ENCODE data around the gene SPIB. TPM values are rescaled to one million over a fixed set of nuclear protein-coding genes. Genes with fewer than 3 reads are reported as not detected.
A peak's percentile ranks its signal among the peaks of the same experiment; 100 is the strongest.

The SPIB gene
- total RNA-seq, 1 donor, result 2.4 TPM

DNA sequence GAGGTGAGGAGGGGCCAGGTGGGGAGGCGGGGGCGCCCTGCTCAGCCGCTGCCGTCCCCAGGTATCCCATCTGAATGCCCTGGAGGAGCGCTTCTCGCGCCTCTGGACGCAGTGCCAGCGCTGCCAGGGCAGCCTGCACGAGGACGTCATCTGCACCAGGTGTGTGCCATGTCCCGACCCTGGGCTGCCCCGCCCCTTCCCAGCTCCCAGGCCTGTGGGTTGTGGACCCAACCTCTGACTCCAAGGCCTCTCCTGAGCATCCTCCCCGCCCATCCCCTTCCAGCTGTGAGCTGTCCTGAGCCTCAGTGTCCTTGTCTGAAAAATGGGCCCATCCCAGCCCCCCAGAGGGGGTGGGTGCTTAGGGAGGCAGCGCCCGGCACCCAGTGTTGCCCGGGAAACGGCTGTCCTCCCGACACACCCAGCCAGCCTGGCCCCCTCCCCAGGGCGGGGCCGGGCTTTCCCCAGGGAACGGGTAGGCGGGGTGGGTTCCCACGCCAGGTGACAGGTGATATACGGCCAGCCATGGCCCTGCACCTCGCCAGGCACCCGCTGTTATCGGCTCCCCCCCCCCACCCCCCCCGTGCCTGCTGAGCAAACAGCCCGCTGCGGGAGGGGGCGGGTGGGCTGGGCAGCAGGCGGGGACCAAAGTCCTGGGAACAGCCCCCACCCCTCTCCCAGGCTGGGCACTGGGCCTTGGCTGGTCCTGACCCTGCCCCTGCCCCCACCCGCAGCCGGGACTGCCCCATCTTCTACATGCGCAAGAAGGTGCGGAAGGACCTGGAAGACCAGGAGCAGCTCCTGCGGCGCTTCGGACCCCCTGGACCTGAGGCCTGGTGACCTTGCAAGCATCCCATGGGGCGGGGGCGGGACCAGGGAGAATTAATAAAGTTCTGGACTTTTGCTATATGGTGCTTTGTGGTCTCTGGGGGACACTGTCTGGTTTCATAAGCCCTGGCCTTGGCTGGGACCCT is 1.3 kb upstream of the SPIB start:
- DNase-seq (ENCODE audit: low read depth in 2 of 3, low spot score in 2 of 3), result no peak

DNA sequence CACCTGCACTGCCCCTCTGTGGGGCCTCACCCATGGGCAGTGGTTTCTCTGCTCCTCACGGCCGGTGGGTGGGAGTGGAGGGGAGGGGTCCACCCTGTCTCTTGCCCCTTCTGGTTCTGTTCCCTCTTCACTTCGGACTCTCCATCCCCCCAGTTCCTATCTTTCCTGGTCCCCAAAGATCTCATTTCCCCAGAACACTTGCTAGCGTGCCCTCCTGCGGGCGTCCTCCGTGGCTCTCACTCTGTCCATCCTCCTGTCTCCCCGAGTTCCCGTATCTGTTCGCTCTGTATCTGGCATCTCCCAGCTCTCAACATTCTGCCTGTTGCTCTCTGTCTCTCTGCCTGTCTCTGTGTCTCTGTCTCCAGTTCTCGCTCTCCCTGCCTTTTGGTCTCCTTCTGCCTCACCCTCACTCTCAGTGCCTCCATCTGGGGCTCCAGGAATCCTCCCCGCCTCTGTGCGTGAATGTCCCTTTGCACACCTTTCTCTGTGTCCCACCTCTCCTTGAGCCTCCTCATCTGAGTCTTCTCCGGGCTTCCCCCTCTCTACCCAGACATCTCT is 363 bp downstream of the SPIB start:
- DNase-seq (ENCODE audit: low read depth in 2 of 3, low spot score in 2 of 3), result no peak

DNA sequence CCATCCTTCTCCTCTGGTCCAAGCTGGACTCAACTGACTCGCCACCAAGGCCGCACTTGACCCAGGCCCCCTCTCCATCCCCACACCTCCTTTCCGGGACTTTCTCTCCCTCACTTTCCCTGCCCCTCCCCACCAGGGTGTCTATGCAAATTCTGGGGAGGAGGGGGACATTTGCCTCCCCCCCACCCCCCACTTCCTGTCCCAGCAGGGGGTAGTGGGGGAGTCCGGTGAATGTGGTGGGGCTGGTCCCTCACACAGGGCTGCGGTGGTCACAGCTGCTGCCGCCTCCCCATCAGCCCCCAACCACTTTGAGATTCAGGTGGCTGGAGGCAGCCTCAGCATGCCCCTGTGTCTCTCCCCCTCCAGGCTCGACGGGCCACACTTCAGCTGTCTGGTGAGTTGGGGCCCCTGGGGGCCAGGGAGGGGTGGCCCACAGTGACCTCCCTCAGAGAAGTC is 870 bp downstream of the SPIB start:
- DNase-seq (ENCODE audit: low read depth in 2 of 3, low spot score in 2 of 3), result no peak

DNA sequence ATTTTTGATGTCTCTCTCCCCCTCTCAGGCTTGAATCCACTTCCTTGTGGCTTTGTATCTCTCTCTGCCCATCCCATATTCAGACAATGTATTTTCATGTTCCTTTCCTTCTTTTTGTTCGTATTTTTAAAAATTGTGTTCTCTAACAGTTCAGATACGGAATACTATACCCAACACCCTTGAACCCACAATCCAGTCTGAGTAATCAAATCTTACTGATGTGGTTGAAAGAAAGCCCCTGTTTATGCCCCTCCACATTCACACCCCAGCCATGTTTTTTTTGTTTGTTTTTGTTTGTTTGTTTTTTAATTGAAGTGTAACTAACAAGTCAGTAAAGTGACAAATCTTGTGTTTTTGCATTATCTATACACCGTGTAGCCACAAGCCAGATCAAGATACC is 1.4 kb downstream of the SPIB start:
- no peak for DNase-seq (ENCODE audit: low read depth in 2 of 3, low spot score in 2 of 3)

DNA sequence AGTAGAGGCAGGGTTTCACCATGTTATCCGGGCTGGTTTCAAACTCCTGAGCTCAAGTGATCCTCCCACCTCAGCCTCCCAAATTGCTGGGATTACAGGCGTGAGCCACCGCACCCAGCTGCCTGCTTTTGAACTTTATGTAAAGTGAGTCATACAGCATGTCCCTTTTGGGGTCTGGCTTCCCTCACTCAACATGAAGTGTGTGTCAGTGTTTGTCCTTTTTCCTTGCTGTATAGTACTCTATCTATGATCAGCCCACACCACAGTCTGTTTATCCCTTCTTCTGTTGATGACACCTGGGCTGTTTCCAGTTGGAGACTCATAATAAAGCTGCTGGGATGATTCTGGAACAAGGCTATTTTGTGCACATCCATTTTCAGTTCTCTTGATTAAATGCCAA is 2.1 kb downstream of the SPIB start:
- no peak for DNase-seq (ENCODE audit: low read depth in 2 of 3, low spot score in 2 of 3)

DNA sequence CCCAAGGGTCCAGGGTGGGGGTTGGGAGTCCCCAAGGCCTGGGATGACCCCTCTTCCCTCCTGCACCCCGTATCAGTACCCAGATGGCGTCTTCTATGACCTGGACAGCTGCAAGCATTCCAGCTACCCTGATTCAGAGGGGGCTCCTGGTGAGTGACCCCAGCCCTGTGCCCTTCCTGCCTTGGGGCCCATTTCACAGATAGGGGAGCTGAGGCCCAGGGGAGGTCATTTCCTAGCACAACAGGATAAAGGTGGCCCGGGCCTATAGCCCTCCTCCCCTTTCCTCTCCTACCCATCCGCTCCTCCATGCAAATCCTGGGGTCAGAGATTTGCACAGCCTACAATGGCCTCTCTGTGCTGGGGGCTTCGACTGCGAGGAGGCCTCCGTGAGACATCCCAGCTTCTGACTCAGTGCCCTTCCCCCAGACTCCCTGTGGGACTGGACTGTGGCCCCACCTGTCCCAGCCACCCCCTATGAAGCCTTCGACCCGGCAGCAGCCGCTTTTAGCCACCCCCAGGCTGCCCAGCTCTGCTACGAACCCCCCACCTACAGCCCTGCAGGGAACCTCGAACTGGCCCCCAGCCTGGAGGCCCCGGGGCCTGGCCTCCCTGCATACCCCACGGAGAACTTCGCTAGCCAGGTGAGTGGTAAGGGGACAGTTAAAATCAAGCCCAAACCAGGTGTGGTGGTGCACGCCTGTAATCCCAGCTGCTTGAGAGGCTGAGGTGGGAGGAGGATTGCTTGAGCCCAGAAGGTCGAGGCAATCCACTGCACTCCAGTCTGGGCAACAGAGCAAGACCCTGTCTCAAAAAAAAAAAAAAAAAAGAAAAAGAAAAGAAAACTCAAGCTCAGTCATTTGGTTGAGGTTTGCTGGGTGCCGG is 3.9 kb downstream of the SPIB start:
- no peak for DNase-seq (ENCODE audit: low read depth in 2 of 3, low spot score in 2 of 3)

DNA sequence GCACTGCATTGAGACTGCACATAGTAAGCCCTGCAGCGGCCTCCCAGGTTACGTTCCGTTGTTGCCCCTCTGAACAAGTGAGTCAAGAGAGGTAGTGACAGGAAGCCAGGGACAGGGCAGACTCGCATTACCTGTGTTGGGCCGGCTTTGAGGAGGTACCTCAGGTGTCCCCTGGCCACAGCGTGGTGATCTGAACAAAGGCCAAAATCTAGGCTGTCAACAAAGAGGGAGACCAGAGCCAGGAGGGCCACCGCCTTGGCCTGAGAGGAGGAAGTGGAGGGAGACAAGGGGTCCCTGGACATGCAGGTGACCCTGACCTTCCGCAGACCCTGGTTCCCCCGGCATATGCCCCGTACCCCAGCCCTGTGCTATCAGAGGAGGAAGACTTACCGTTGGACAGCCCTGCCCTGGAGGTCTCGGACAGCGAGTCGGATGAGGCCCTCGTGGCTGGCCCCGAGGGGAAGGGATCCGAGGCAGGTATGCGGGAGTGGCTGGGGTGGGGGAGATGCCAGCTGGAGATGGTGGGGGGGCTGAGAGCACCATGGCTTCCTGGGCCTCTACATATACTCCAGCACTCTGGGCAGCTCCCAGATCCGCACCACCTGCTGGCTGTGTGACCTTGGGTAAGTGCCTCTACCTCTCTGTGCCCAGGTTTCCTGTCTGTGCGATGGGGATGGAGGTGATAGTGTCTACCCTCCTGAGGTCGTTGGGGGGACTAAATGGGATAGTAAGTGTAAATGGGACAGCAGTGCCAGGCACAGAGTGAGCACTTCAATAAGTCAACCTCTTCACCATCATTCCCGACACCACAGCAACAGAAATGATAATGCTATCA is 4.8 kb downstream of the SPIB start:
- no peak for DNase-seq (ENCODE audit: low read depth in 2 of 3, low spot score in 2 of 3)

DNA sequence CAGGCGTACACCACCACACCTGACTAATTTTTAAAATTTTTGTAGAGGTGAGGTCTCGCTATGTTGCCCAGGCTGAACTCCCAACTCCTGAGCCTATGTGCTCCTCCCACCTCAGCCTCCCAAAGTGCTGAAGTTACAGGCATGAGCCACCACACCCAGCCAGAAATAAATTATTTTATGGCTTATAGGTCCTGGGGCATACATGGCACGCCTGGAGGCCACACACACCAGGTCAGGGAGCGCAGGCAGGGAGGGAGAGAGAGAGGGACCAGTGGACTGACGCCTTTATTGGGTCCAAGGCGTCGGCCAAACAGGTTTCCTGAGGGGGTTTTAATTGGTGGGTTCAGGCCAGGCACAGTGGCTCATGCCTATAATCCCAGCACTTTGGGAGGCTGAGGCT is 6.8 kb downstream of the SPIB start:
- no peak for DNase-seq (ENCODE audit: low read depth in 2 of 3, low spot score in 2 of 3)

DNA sequence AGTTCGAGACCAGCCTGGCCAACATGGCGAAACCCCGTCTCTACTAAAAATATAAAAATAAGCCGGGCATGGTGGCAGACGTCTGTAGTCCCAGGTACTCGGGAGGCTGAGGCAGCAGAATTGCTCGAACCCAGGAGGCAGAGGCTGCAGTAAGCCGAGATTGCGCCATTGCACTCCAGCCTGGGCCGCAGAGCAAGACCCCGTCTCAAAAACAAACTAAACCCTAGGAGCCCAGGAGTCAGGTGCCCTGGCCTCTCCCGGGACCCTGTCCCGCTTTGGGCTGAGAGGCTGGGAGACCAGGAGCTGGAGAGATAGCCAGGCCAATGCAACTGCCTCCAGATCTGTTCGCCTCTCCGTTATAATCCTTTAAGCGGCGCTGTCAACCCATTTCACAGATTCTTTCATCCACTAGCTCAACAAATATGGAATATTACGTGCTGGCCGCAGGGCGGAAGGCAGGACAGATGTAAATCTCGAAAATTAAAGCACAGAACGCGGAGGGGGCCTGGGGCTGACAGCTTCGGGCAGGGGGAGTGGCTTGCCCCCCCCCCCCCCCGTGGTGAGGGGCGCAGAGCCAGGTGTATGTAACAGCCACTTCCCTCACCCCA is 8.7 kb downstream of the SPIB start:
- no peak for DNase-seq (ENCODE audit: low read depth in 2 of 3, low spot score in 2 of 3)

DNA sequence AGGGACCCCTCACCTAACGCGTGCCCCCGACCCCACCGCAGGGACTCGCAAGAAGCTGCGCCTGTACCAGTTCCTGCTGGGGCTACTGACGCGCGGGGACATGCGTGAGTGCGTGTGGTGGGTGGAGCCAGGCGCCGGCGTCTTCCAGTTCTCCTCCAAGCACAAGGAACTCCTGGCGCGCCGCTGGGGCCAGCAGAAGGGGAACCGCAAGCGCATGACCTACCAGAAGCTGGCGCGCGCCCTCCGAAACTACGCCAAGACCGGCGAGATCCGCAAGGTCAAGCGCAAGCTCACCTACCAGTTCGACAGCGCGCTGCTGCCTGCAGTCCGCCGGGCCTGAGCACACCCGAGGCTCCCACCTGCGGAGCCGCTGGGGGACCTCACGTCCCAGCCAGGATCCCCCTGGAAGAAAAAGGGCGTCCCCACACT is 9.3 kb downstream of the SPIB start:
- DNase-seq (ENCODE audit: low read depth in 2 of 3, low spot score in 2 of 3), result peak in 2 of 3 donors; percentile 84 to 85

DNA sequence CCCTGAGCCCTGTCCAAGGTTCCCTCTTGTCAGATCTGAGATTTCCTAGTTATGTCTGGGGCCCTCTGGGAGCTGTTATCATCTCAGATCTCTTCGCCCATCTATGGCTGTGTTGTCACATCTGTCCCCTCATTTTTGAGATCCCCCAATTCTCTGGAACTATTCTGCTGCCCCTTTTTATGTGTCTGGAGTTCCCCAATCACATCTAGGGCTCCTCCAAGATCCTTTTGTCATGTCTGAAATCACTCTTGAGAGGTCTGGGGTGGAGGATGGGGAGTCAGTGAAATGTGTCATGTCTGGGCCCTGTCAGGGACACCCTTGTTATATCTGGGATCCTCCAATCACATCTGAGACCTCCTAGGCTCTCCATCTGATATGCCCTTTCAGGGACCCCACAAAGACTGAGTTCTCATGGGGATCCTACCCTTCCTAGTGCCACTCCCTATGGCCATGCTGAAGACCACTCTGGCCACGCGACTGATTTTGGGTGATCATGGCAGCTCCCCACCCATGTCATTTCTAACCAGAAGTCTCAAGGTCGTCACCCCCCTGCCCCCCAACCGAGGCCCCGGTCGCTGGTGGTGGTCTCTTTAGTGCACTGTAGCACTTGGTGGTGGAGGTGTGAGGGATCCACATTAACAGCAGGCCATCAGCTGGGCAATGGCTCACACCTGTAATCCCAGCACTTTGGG is 10.2 kb downstream of the SPIB start:
- no peak for DNase-seq (ENCODE audit: low read depth in 2 of 3, low spot score in 2 of 3)

DNA sequence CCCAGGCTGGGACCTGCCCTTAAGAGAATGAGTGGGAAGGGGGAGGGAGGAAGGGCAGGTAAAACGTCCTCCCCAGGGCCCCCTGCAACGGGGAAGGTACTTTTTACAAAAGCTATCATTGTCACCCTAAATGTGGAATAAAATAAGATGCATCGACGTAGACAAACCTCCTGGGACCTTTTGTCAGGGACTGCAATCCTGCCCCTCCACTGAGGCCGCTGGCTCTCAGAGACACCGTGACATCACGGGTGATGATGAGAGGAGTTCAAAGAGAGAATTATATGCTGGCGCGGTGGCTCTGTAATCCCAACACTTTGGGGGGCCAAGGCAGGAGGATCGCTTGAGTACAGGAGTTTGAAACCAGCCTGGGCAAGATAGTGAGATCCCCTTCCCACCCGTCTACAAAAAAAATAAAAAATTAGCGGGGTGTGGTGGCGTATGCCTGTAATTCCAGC is 12.2 kb downstream of the SPIB start:
- no peak for DNase-seq (ENCODE audit: low read depth in 2 of 3, low spot score in 2 of 3)

DNA sequence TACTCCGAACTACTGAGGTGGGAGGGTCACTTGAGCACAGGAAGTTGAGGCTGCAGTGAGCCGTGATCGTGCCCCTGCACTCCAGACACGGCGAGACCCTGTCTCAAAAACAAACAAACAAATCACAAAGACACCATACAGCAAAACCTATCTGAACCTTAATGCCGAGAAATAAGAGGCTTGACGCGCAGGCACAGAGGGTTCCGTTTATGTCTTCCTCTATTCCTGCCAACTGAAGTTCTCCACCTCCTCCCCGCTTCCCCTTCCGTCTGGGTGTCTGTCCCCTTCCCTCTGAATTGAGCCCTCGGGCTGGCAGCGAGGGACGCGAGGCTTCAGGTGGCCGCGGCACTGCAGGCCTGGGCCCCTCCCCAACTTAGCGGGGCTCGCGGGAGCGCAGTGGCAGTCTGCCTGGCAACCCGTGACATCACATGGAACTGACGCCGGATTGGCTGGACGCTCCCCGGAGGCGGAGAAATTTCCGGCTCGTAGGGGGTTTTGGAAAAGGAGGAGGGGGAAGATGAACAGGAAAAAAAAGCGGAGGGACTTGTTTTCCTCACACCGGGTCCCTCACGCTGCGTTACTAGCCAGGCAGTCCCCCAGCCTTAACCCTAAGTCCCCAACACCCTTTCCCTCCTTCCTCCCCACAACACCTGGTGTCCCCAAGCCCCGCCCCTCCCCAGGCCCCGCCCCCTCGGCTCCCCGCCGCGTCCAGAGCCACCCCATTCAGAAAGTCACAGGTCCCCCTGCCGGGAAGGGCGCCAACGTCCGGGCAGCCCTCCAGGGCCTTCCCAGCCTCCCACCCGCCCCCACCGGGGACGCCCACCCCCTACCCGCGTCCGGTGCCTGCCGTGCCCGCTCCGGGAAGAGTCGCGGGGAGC is 12.8 kb downstream of the SPIB start:
- peak; percentile 87 to 93 (median 91) for DNase-seq (ENCODE audit: low read depth in 2 of 3, low spot score in 2 of 3)

DNA sequence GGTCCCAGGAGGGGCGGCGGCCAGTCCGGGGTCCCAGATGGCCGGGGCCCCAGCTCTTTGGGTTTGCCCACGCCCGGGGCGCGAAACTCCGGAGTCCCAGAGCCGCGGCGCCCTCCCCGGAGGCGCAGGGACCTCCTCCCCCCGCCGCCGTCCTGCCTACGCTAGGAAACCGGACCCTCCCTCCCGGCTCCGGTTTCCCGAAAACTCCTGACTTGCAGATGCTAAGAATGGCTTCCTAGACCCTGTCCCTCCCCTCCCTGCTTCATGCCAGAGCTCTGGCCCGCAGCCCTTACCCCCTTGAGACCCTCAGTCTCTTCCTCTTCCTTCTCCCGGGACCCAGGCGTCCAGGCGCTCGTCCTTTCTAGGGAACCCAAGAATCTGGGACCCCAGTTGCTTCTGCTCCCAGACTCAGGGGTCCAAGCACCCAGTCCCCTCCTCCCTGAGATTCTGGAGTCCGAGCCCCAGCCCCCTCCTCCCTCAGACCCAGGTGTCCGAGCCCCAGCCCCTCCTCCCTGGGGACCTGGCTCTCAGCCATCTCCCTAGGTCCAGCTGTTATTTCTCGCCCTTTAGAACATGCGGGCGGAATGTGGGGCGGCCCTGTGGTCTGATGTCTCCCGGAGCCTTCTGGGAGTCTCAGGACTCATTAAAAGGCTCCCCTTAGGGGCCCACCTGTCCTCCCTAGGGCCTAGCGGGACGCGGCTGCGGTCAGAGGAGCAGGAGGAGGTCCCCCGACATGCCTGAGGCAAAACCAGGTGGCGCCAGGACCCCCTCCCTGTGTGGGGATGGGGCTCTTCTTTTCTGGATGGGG is 13.7 kb downstream of the SPIB start, which contains the start of gene MYBPC2:
Gene MYBPC2 (plus strand): TSS at position 672 of the 808 bp plus-strand sequence. CDS start 62 bp downstream, at position 734.
- DNase-seq (ENCODE audit: low read depth in 2 of 3, low spot score in 2 of 3), result peak in 1 of 3 donors; percentile 10

DNA sequence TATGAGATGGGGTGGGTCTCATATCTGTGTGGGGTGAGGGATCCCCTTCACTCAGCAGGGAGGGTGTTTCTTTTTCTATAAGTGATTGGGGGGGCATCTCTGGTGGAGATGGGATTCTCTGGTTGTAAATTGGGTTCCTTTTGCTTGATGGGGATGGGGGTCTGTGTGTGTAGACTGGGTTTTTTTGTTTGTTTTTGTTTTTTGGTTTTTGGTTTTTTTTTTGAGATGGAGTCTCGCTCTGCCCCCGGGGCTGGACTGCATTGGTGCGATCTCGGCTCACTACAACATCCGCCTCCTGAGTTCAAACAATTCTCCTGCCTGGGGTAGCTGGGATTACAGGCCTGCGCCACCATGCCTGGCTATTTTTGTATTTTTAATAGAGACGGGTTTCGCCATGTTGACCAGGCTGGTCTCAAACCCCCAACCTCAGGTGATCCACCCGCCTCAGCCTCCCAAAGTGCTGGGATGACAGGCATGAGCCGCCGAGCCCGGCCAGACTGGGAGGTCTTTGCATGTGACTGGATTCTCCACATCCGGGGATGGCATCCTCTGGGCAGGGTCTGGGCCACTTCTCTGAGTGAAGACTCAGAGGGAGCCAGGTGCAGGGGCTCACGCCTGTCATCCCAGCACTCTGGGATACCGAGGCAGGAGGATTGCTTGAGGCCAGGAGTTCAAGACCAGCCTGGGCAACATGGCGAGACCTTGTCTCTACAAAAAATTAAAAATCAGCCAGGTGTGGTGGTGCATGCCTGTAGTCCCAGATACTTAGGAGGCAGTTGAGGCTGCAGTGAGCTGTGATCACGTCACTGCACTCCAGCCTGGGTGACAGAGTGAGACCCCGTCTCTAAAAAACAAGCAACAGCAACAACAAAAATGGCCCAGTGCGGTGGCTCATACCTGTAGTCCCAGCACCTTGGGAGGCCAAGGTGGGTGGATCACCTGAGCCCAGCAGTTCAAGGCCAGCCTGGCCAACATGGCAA is 14.8 kb downstream of the SPIB start:
- DNase-seq (ENCODE audit: low read depth in 2 of 3, low spot score in 2 of 3), result no peak

DNA sequence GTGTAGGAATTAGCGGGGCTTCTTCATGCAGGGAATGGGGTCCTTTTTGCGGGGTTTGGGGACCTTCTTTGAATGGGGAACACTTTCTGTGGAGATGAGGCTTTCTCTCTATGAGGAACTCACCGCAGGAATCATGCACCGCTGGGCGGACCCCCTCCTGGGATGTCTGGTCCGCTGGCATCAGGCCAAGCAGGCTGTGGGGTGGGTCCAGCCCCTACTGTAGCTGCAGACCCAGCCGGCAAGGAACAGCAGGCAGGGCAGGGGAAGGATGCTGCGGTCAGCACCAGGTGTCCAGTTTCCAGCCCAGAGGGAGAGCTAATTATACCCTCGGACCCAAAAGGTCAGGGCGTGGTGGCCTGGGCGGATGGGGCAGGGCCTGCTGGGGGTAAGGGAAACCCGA is 15.8 kb downstream of the SPIB start:
- no peak for DNase-seq (ENCODE audit: low read depth in 2 of 3, low spot score in 2 of 3)
